Measurements from ENCODE around the gene SYNE1. TPM values are rescaled to one million over a fixed set of nuclear protein-coding genes. Genes with fewer than 3 reads are reported as not detected.

The SYNE1 gene
- total and polyA plus RNA-seq, 2 of the 8 experiments (the other 6 are each of a cell fraction or from before 2014, with no cell fraction given), result 2.8 to 5.5 TPM

GRCh38 chr6:152509916-152510315, 127.2 kb downstream of the SYNE1 start:
- Histone ChIP-seq H3K27ac (ENCODE audit: low read depth, low read length) (no peak overlapping the region), H3K27me3 (replicated peaks in 1 of 4; ENCODE audit: control insufficient read depth in 3 of 4, extremely low read depth in 1 of 4, insufficient read depth in 3 of 4, low read length in 3 of 4) (no peaks in the 10 kb centered on the region), H4K5ac (ENCODE audit: insufficient read length, low read depth, low read length) (no peak overlapping the region), H2BK5ac (ENCODE audit: low read depth, low read length) (no peak overlapping the region), H2BK120ac (replicated peaks; ENCODE audit: low read depth, low read length) (no peak overlapping the region), H4K20me1 (replicated peaks in 1 of 2; ENCODE audit: control insufficient read depth in 1 of 2, insufficient read depth in 2 of 2, low read length in 2 of 2) (no peaks in the 10 kb centered on the region), H3K23ac (ENCODE audit: insufficient read length) (no peak overlapping the region), H3K4me3 (ENCODE audit: extremely low read depth in 1 of 4, insufficient read depth in 2 of 4, low read depth in 3 of 4, low read length in 4 of 4) (no peak overlapping the region), H2BK15ac (ENCODE audit: low read length) (no peak overlapping the region), H2BK12ac (ENCODE audit: low read depth, low read length) (no peak overlapping the region), H4K91ac (replicated peaks; ENCODE audit: insufficient read length, low read length) (no peak overlapping the region), H3K9ac (replicated peaks in 1 of 4; ENCODE audit: extremely low read depth in 1 of 4, low read depth in 3 of 4, low read length in 3 of 4) (no peak overlapping the region), H3K79me2 (ENCODE audit: control insufficient read depth in 1 of 2, insufficient read depth in 2 of 2, low read length in 2 of 2) (no peaks in the 10 kb centered on the region), H3K36me3 (ENCODE audit: control insufficient read depth in 2 of 4, insufficient read depth in 4 of 4, low read length in 3 of 4) (no peaks in the 10 kb centered on the region), H3K14ac (ENCODE audit: insufficient read length) (no peak overlapping the region), H3K4ac (replicated peaks; ENCODE audit: insufficient read length, low read depth, low read length) (no peak overlapping the region), H3K4me2 (ENCODE audit: insufficient read depth in 1 of 2, low read depth in 2 of 2, low read length in 2 of 2) (no peak overlapping the region), H3K9me3 (ENCODE audit: insufficient read depth in 2 of 2, low read depth in 1 of 2, low read length in 1 of 2) (no peaks in the 10 kb centered on the region), H3K4me1 (replicated peaks in 1 of 4; ENCODE audit: control insufficient read depth in 3 of 4, insufficient read depth in 4 of 4, low read length in 3 of 4) (no peaks in the 10 kb centered on the region), H2BK20ac (ENCODE audit: low read length) (no peak overlapping the region), H2AFZ (ENCODE audit: low read length) (no peak overlapping the region), H4K8ac (ENCODE audit: extremely low read depth, insufficient read depth, low read length) (no peak overlapping the region), H3K23me2 (ENCODE audit: low read depth, low read length) (no peaks in the 10 kb centered on the region), H2AK5ac (ENCODE audit: low read depth, low read length) (no peak overlapping the region), H3K18ac (ENCODE audit: extremely low read depth, low read length) (no peak overlapping the region), H3K56ac (replicated peaks; ENCODE audit: insufficient read length, low read depth, low read length) (no peak overlapping the region), H3K79me1 (ENCODE audit: low read depth, low read length) (no peaks in the 10 kb centered on the region)
- FAIRE-seq, result no peak
- WGBS, 2 experiments (ENCODE audit: extremely low coverage in 1 of 2, insufficient coverage in 1 of 2, insufficient read length in 1 of 2, insufficient replicate concordance in 2 of 2, low coverage in 1 of 2, low lambda C conversion rate in 2 of 2, missing lambda C conversion rate in 1 of 2), result 97% methylated on average over 5 of the region's 5 CpGs; no CpG with 5 or more reads in 1 of the 2 experiments
- CTCF ChIA-PET (ENCODE audit: partially characterized antibody), result interaction anchor here (0.6 to 1.3 kb wide), 4 partner anchors 42 to 159 kb away, joined by 3 to 4 read pairs (median 3); no protein-coding TSS in a partner anchor
- TF ChIP-seq CEBPB (IDR thresholded peaks at IDR 0.05; ENCODE audit: low read depth, low read length) (peak; percentile 67; the same call in 1 of the 2 replicates), SP2 (IDR thresholded peaks at IDR 0.05; ENCODE audit: low read length) (no peak), HDAC2 (IDR thresholded peaks at IDR 0.05; ENCODE audit: borderline replicate concordance in 1 of 2, low read depth in 2 of 2, low read length in 2 of 2) (no peak)
- POLR2A ChIA-PET (ENCODE audit: partially characterized antibody), result no interaction called here
- no peak for DNase-seq (ENCODE audit: low read depth in 1 of 2, low spot score in 2 of 2)

All from H1 (cell line).